Common myeloid progenitor, CD34-positive (primary cell): ENCODE results near the gene CDH13.

Source experiments
- CTCF ChIA-PET: fragments of 350-600 bp; sonication (Branson Sonifier 250); formaldehyde crosslinking; loops from one replicate; lab custom pipeline; 2021; ENCODE audit warnings: antibody characterized with exemption; lab: Charles Lee
- POLR2A ChIA-PET: fragments of 350-600 bp; sonication (Branson Sonifier 250); formaldehyde crosslinking; loops from one replicate; lab custom pipeline; 2021; ENCODE audit warnings: antibody characterized with exemption; lab: Charles Lee
- DNase-seq, 3 donors: peaks; one replicate each; pipeline versions ENCODE4 v3.0.0 to v3.0.0-alpha.2; 2013
- H3K27ac ChIP-seq, 2 experiments: 1 replicate in 1 of 2; 2 replicates in 1 of 2; pipeline ENCODE4 v1.7.0; 2013; ENCODE audit warnings: inconsistent platforms in 2 of 2, low read length in 2 of 2, mild to moderate bottlenecking in 2 of 2, low read depth in 1 of 2, moderate library complexity in 1 of 2; ENCODE audit not compliant: severe bottlenecking in 2 of 2, insufficient read depth in 1 of 2, poor library complexity in 1 of 2
- H3K27me3 ChIP-seq, 5 experiments: replicated peaks in 2 of 5; 1 replicate in 3 of 5; 2 replicates in 2 of 5; pipeline versions ENCODE4 v1.6.1 to v1.7.0; 2013; ENCODE audit warnings: low read length in 4 of 5, mild to moderate bottlenecking in 2 of 5, moderate library complexity in 2 of 5, inconsistent platforms in 1 of 5; ENCODE audit not compliant: insufficient read depth in 5 of 5, control insufficient read depth in 4 of 5
- H3K36me3 ChIP-seq, 4 experiments: 1 replicate in 2 of 4; 2 replicates in 2 of 4; pipeline versions ENCODE4 v1.6.1 to v1.7.0; 2013; ENCODE audit warnings: low read length in 3 of 4, control low read depth in 1 of 4, mild to moderate bottlenecking in 1 of 4; ENCODE audit not compliant: control insufficient read depth in 4 of 4, insufficient read depth in 4 of 4
- H3K4me1 ChIP-seq, 4 experiments: 1 replicate in 3 of 4; 2 replicates in 1 of 4; pipeline versions ENCODE4 v1.6.1 to v1.7.1; 2013; ENCODE audit warnings: low read length in 3 of 4, mild to moderate bottlenecking in 3 of 4, control low read depth in 1 of 4, inconsistent platforms in 1 of 4, moderate library complexity in 1 of 4; ENCODE audit not compliant: control insufficient read depth in 4 of 4, insufficient read depth in 4 of 4; ENCODE audit errors: control extremely low read depth in 1 of 4
- H3K4me3 ChIP-seq, 7 experiments: 1 replicate in 4 of 7; 2 replicates in 3 of 7; pipeline versions ENCODE4 v1.5.1 to v1.7.0; 2013; ENCODE audit warnings: mild to moderate bottlenecking in 7 of 7, low read length in 6 of 7, moderate library complexity in 6 of 7, inconsistent platforms in 2 of 7, low read depth in 2 of 7, control low read depth in 1 of 7; ENCODE audit not compliant: insufficient read depth in 4 of 7, control insufficient read depth in 1 of 7; ENCODE audit errors: extremely low read depth in 1 of 7
- H3K9me3 ChIP-seq, 5 experiments: 1 replicate in 4 of 5; 2 replicates in 1 of 5; pipeline versions ENCODE4 v1.6.1 to v1.7.1; 2013; ENCODE audit warnings: low read length in 4 of 5, mild to moderate bottlenecking in 2 of 5, inconsistent platforms in 1 of 5, low read depth in 1 of 5, moderate library complexity in 1 of 5; ENCODE audit not compliant: control insufficient read depth in 4 of 5, insufficient read depth in 2 of 5; ENCODE audit errors: control extremely low read depth in 1 of 5
- WGBS: methylation state at CpG from one replicate; pipeline ENCODE4 v1.1.5; 2013; ENCODE audit not compliant: insufficient coverage; 5-methylcytosine and 5-hydroxymethylcytosine counted together

CDH13 gene

DNA sequence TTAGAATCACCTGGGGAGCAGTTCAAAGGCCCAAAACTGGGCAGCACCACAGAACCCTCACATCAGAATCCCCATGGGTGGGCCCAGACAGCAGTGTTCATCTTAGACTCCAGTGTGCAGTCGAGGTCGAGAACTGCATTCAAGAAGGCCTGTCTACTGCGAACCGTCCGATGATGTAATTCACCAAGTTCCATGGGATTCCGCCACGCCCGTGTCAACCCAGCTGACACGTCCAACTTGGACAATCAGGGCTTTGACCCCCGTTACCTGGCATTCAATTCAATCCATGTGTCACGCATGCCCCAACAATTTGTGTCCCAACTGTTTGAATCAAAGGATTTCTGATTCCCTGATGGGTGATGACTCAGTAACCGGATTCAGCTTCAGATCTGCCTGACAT, 1190.3 kb downstream of the CDH13 start:
- H3K4me1 ChIP-seq, result peaks cover 0 to 14% (median 10%) of the 10 kb centered on the region in 4 experiments
- peaks cover 5 to 13% (median 11%) of the 10 kb centered on the region in 4 experiments for H3K36me3 ChIP-seq
- 98% methylated on average over 12 of the region's 12 CpGs for WGBS
- no peaks in the 10 kb centered on the region for H3K9me3 ChIP-seq
- DNase-seq, result no peak
- CTCF ChIA-PET, result interaction anchor here (6.3 kb wide), 1 partner anchor 8 kb away, joined by 41 read pairs; no protein-coding TSS in a partner anchor
- H3K4me3 ChIP-seq, result no peak overlapping the region
- no peak overlapping the region for H3K27ac ChIP-seq
- POLR2A ChIA-PET, result no interaction called here
- peaks cover 0 to 2% (median 0%) of the 10 kb centered on the region in 5 experiments for H3K27me3 ChIP-seq

DNA sequence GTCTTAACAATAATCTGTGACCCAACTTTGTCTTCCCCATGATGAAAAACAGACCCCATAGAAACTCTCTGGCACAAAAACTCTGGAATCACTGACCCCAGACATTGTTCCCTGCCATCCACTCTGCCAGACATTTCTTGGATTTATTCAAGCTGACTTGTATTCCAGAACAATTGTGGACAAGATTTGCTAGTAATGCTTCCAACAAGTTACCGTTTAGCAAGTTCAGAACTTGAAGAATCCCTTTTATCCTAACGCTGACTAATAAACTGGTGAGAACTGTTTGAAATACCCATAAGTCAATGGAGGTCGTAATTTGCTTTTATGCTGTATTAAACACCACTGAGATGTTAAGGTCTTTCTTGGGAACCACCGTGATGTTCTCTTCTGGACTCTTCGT, 1191.5 kb downstream of the CDH13 start:
- POLR2A ChIA-PET, result no interaction called here
- CTCF ChIA-PET, result no interaction called here
- WGBS, result 100% methylated on average over 5 of the region's 5 CpGs
- Histone ChIP-seq H3K9me3 (no peaks in the 10 kb centered on the region), H3K4me3 (no peak overlapping the region), H3K4me1 (peaks cover 0 to 13% (median 8%) of the 10 kb centered on the region in 4 experiments), H3K27me3 (peaks cover 0 to 2% (median 0%) of the 10 kb centered on the region in 5 experiments), H3K27ac (no peak overlapping the region), H3K36me3 (peaks cover 0 to 2% (median under 1%) of the 10 kb centered on the region in 4 experiments)
- no peak for DNase-seq

DNA sequence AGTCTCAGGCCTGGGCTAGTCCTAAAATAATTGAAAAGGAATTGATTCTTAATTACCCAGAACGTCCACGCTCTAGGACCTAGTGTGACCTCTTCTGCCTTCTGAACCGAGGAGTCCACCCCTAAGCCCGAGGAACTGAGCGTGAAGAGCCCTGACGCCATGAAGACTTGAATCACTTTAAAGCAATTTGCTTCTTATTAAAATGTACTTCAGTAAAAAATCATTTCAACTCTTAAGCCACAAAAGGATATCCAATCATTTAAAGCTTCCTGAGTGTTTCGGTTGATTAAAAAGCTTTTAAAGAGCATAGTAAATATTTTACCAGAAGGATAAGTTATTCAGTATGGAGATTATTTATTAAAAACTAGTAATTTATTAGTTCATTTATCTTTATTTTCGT, 1192.6 kb downstream of the CDH13 start:
- H3K27me3 ChIP-seq, result peaks cover 0 to 2% (median 0%) of the 10 kb centered on the region in 5 experiments
- no peak for DNase-seq
- no peak overlapping the region for H3K27ac ChIP-seq
- POLR2A ChIA-PET, result interaction anchor here (0.6 kb wide), 1 partner anchor 28 kb away, joined by 3 read pairs; no protein-coding TSS in a partner anchor
- no peaks in the 10 kb centered on the region for H3K9me3 ChIP-seq
- CTCF ChIA-PET, result no interaction called here
- no peak overlapping the region for H3K4me3 ChIP-seq
- H3K36me3 ChIP-seq, result no peaks in the 10 kb centered on the region
- WGBS, result 97% methylated on average over 5 of the region's 8 CpGs
- H3K4me1 ChIP-seq, result peaks cover 0 to 2% (median under 1%) of the 10 kb centered on the region in 4 experiments

- no peaks in the 10 kb centered on the region for H3K36me3 ChIP-seq
- H3K4me1 ChIP-seq, result peaks cover 0 to 3% (median under 1%) of the 10 kb centered on the region in 4 experiments
- CTCF ChIA-PET, result interaction anchor here (0.7 to 5.0 kb wide), 16 partner anchors 10 to 240 kb away, joined by 3 to 41 read pairs (median 5); no protein-coding TSS in a partner anchor
- WGBS, result 53% methylated on average over 17 of the region's 21 CpGs
- DNase-seq, result peak; percentile 67 to 83 (median 79)
- no peak overlapping the region for H3K4me3 ChIP-seq
- H3K27ac ChIP-seq, result no peak overlapping the region
- no peaks in the 10 kb centered on the region for H3K9me3 ChIP-seq
- POLR2A ChIA-PET, result interaction anchor here (0.7 kb wide), 1 partner anchor 611 kb away, joined by 3 read pairs; no protein-coding TSS in a partner anchor
- H3K27me3 ChIP-seq, result no peaks in the 10 kb centered on the region
These were observed 1199.6 kb downstream of the CDH13 start for GRCh38 chr16:83826146-83826913.

DNA sequence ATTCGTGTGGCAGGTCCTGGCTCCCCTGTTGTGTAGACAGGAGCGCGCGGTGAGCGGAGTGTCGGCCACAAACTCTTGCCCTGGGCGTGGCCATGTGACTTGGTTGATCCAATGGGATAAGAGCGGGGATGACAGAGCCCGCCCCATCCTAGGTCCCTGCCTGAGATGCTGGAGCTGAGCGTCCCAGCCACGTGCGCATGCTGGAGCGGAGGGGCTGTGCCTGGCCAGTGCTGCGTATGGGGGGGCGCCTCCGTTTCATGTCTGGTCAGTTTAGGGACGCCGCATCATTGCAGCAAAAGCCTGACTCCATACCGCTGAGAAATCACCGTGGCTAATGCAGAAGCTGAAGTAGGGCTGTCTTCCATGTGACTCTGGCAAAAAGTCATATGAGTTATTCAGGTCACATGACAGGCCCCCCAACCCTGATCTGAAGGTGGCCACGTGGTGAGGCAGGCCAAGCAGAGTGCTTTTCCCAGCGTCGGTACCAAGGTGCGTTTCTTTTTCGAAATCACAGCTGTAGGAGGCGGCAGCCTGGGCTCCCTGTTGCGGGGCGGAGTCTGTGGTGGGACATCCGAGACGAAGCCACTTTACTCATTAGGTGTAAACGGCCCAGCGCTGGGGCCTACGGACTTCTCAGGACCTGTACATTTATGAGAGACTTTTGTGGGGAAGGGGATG, 1203.5 kb downstream of the CDH13 start:
- CTCF ChIA-PET, result no interaction called here
- Histone ChIP-seq H3K9me3 (no peaks in the 10 kb centered on the region), H3K36me3 (no peaks in the 10 kb centered on the region), H3K4me1 (peaks cover 10 to 23% (median 15%) of the 10 kb centered on the region in 4 experiments), H3K27me3 (no peaks in the 10 kb centered on the region), H3K4me3 (no peak overlapping the region), H3K27ac (no peak overlapping the region)
- DNase-seq, result no peak
- POLR2A ChIA-PET, result no interaction called here
- WGBS, result 95% methylated on average over 30 of the region's 33 CpGs

DNA sequence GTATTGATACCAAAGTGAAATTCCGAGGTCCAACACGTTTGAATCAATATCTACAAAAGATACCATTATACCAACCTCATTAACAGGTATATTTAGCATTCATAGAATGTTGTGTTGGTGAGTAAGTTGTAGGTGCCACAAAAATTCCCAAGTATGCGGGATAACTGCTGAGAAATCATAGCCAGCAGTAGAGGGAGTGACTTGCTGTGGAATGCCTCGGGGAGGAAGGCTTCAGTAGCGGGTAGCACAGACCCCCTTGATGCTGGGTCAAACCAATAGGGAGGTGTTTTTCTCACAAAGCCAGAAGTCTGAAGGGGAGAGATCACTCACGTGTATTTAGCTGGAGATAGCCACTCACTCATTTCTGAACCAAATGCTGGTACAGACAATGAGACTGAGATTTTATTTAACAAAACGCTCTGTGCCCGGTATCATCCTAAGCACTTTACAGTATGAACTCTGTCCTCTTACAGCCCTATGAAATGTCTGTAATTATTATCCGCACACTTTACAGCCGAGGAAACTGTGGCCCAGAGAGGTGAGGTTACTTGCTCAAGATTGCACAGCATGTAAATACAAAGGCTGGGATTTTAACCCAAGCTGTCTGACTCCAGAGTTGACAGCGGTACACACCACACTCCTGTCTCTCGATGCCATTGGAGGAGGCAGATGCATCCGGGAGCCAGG, 1204.1 kb downstream of the CDH13 start:
- Histone ChIP-seq H3K4me3 (no peak overlapping the region), H3K27ac (no peak overlapping the region), H3K27me3 (no peaks in the 10 kb centered on the region), H3K4me1 (peaks cover 15 to 30% (median 21%) of the 10 kb centered on the region in 4 experiments), H3K36me3 (no peaks in the 10 kb centered on the region), H3K9me3 (no peaks in the 10 kb centered on the region)
- WGBS, result 97% methylated on average over 11 of the region's 13 CpGs
- DNase-seq, result no peak
- ChIA-PET POLR2A (no interaction called here), CTCF (no interaction called here)
